ENCODE measurements around the gene UBL7. TPM values are rescaled to one million over a fixed set of nuclear protein-coding genes. Genes with fewer than 3 reads are reported as not detected.

Gene UBL7
- total RNA-seq, 1 experiment from 2014 or later, result 47.5 TPM

- H3K4me1 ChIP-seq (ENCODE audit: insufficient read depth, low read length), result no peaks in the 10 kb centered on the region
- no peak overlapping the region for H3K14ac ChIP-seq (ENCODE audit: insufficient read depth, low read length)
- H4K91ac ChIP-seq (ENCODE audit: insufficient read length, low read depth, low read length), result no peak overlapping the region
- no peak overlapping the region for H3K27ac ChIP-seq (ENCODE audit: insufficient read length, low read depth, low read length)
- no peak overlapping the region for H2BK20ac ChIP-seq (ENCODE audit: low read depth, low read length, poor library complexity, severe bottlenecking)
- no peak overlapping the region for H3K18ac ChIP-seq (ENCODE audit: insufficient read length, low read depth, low read length)
- Mint-ChIP-seq H3K9me3 (peaks cover 10 to 11% of the 10 kb centered on the region in 2 experiments), H3K27me3 (ENCODE audit: low read depth) (no peaks in the 10 kb centered on the region), H3K27ac (no peak overlapping the region), H3K4me3 (no peak overlapping the region), H3K36me3 (ENCODE audit: insufficient read depth in 1 of 3, low read depth in 3 of 3) (peaks cover 33 to 49% (median 35%) of the 10 kb centered on the region in 3 experiments), H3K4me1 (peaks cover 22 to 25% of the 10 kb centered on the region in 2 experiments)
- no peak overlapping the region for H4K8ac ChIP-seq (replicated peaks; ENCODE audit: insufficient read length, low read depth, low read length)
- H4K5ac ChIP-seq (ENCODE audit: insufficient read length, low read depth, low read length), result no peak overlapping the region
- H3K27me3 ChIP-seq (ENCODE audit: insufficient read depth, low read length), result no peaks in the 10 kb centered on the region
- no CpG with 5 or more reads among the region's 2 CpGs for WGBS (ENCODE audit: extremely low coverage, insufficient read length, low lambda C conversion rate)
- no peak overlapping the region for H2BK120ac ChIP-seq (ENCODE audit: low read depth, low read length, poor library complexity, severe bottlenecking)
- DNase-seq, result no peak
- no peak overlapping the region for H2AK5ac ChIP-seq (ENCODE audit: insufficient read length, low read length)
- no peaks in the 10 kb centered on the region for H3K79me1 ChIP-seq (ENCODE audit: insufficient read depth, low read depth, low read length, poor library complexity, severe bottlenecking)
- no peak overlapping the region for H3K23ac ChIP-seq (ENCODE audit: insufficient read length, low read depth, low read length)
- no peak overlapping the region for H3T11ph ChIP-seq (ENCODE audit: low read length)
- no peak for TF ChIP-seq CTCF (conservative IDR thresholded peaks at IDR 0.05)
- no peak overlapping the region for H3K9ac ChIP-seq (ENCODE audit: extremely low read depth, insufficient read length, low read length)
- no peak overlapping the region for H2BK5ac ChIP-seq (ENCODE audit: insufficient read length, low read length)
- H3K4ac ChIP-seq (ENCODE audit: low read depth, low read length), result no peak overlapping the region
- no peak overlapping the region for H2BK12ac ChIP-seq (ENCODE audit: insufficient read length, low read depth, low read length)
- H3K56ac ChIP-seq (ENCODE audit: insufficient read length, low read depth, low read length), result no peak overlapping the region
- H3K4me2 ChIP-seq (ENCODE audit: insufficient read depth, insufficient read length, low read length), result no peak overlapping the region
- H3K79me2 ChIP-seq (ENCODE audit: insufficient read depth, low read length), result no peaks in the 10 kb centered on the region
- no peak overlapping the region for H2BK15ac ChIP-seq (ENCODE audit: low read depth, low read length)
- H2AFZ ChIP-seq (ENCODE audit: low read length), result no peak overlapping the region
- H3K9me3 ChIP-seq (ENCODE audit: control insufficient read depth, low read depth, low read length), result no peaks in the 10 kb centered on the region
- H3K23me2 ChIP-seq (ENCODE audit: insufficient read length, low read depth, low read length, poor library complexity, severe bottlenecking), result peaks cover 11% of the 10 kb centered on the region
- H4K20me1 ChIP-seq (ENCODE audit: control insufficient read depth, insufficient read depth, insufficient read length), result no peaks in the 10 kb centered on the region
Measured at GRCh38 chr15:74464216-74464615, 3.3 kb upstream of the UBL7 start.

Measured in H9 (cell line).